MCF 10A (cell line): ENCODE measurements around the gene MAN1A1. TPM values are rescaled to one million over a fixed set of nuclear protein-coding genes. Genes with fewer than 3 reads are reported as not detected.

Experiments used
- BruUV-seq: library from RNA; stranded (reverse); fragments of 400-500 nt; replicated peaks from 2 replicates; lab custom pipeline; 2021; lab: Mats Ljungman, UMichigan
- CTCF ChIA-PET: fragments of 300-600 bp; sonication (Branson Sonifier 250); formaldehyde crosslinking; extraction: SDS; loops from one replicate; lab custom pipeline; 2021; ENCODE audit warnings: antibody characterized with exemption, inconsistent platforms; lab: Yijun Ruan, JAX
- POLR2A ChIA-PET: fragments of 300-600, 350-650 bp; sonication (Branson Sonifier 250); formaldehyde crosslinking; extraction: SDS; loops from one replicate; lab custom pipeline; 2020; ENCODE audit warnings: antibody characterized with exemption, inconsistent platforms; lab: Yijun Ruan, JAX
- DNase-seq: peaks from one replicate; pipeline ENCODE4 v3.0.0-alpha.2; 2018; ENCODE audit not compliant: unreplicated experiment
- H3K27ac Mint-ChIP-seq: one replicate; pipeline ENCODE4 v1.8.0; 2022; ENCODE audit warnings: mild to moderate bottlenecking, low read depth, mixed read lengths; ENCODE audit not compliant: unreplicated experiment
- H3K27me3 Mint-ChIP-seq: one replicate; pipeline ENCODE4 v1.8.0; 2022; ENCODE audit warnings: mixed read lengths; ENCODE audit not compliant: insufficient read depth, unreplicated experiment
- H3K36me3 Mint-ChIP-seq: one replicate; pipeline ENCODE4 v1.8.0; 2022; ENCODE audit warnings: mild to moderate bottlenecking, moderate library complexity, mixed read lengths; ENCODE audit not compliant: insufficient read depth, unreplicated experiment
- H3K4me1 Mint-ChIP-seq: one replicate; pipeline ENCODE4 v1.8.0; 2022; ENCODE audit warnings: mixed read lengths; ENCODE audit not compliant: insufficient read depth, unreplicated experiment
- H3K4me3 Mint-ChIP-seq: one replicate; pipeline ENCODE4 v1.8.0; 2022; ENCODE audit warnings: mild to moderate bottlenecking, moderate library complexity, mixed read lengths; ENCODE audit not compliant: unreplicated experiment
- H3K9me3 Mint-ChIP-seq: one replicate; pipeline ENCODE4 v1.8.0; 2022; ENCODE audit warnings: mixed read lengths; ENCODE audit not compliant: unreplicated experiment
- CTCF ChIP-seq: fragments of 200-600 bp; IDR thresholded peaks from one replicate; pipeline ENCODE4 v1.8.0; 2022; ENCODE audit warnings: antibody characterized with exemption, mild to moderate bottlenecking; ENCODE audit not compliant: unreplicated experiment
- intact Hi-C: fragments of 100-400 bp; cut with micrococcal nuclease; formaldehyde crosslinking; loops from 2 replicates; pipeline ENCODE4 v1.14.1; 2022
- total RNA-seq: library from RNA; stranded (reverse); gene quantifications from 2 replicates; pipeline ENCODE4 v1.2.3, GENCODE V29; 2022

MAN1A1 gene
- total RNA-seq, 1 experiment from 2014 or later = 1.3 TPM

- ChIA-PET CTCF (no interaction called here), POLR2A (no interaction called here)
- H3K4me1 Mint-ChIP-seq = peaks cover 10% of the 10 kb centered on the region
- H3K36me3 Mint-ChIP-seq = no peaks in the 10 kb centered on the region
- H3K4me3 Mint-ChIP-seq = no peak overlapping the region
- no peaks in the 10 kb centered on the region for H3K27me3 Mint-ChIP-seq
- no peak for DNase-seq
- H3K27ac Mint-ChIP-seq = no peak overlapping the region
- BruUV-seq = no TSS peak
- intact Hi-C loops = no loop called here
- no peaks in the 10 kb centered on the region for H3K9me3 Mint-ChIP-seq
- no peak for TF ChIP-seq CTCF
These were observed 24.8 kb downstream of the MAN1A1 start for GRCh38 chr6:119324718-119325117.

GRCh38 chr6:119323931-119324330, 25.6 kb downstream of the MAN1A1 start:
- POLR2A ChIA-PET = no interaction called here
- H3K4me1 Mint-ChIP-seq = peaks cover 10% of the 10 kb centered on the region

GRCh38 chr6:119323478-119323877, 26.1 kb downstream of the MAN1A1 start:
- no peaks in the 10 kb centered on the region for H3K9me3 Mint-ChIP-seq
- no peak overlapping the region for H3K27ac Mint-ChIP-seq
- no peak overlapping the region for H3K4me3 Mint-ChIP-seq
- peaks cover 10% of the 10 kb centered on the region for H3K4me1 Mint-ChIP-seq
- CTCF ChIA-PET = interaction anchor here (0.6 to 3.3 kb wide), 3 partner anchors 10 to 175 kb away, joined by 3 to 18 read pairs (median 3); no protein-coding TSS in a partner anchor
- TF ChIP-seq CTCF = no peak
- no peaks in the 10 kb centered on the region for H3K27me3 Mint-ChIP-seq
- no peak for DNase-seq
- intact Hi-C loops = no loop called here
- no peaks in the 10 kb centered on the region for H3K36me3 Mint-ChIP-seq
- no TSS peak for BruUV-seq
- POLR2A ChIA-PET = no interaction called here

More at GRCh38 chr6:119323931-119324330, 25.6 kb downstream of the MAN1A1 start:
- intact Hi-C loops = no loop called here
- no peak for TF ChIP-seq CTCF
- peak; percentile 8 for DNase-seq
- no peaks in the 10 kb centered on the region for H3K36me3 Mint-ChIP-seq
- CTCF ChIA-PET = interaction anchor here (0.6 to 3.3 kb wide), 3 partner anchors 10 to 176 kb away, joined by 3 to 18 read pairs (median 3); no protein-coding TSS in a partner anchor
- H3K27me3 Mint-ChIP-seq = no peaks in the 10 kb centered on the region
- no TSS peak for BruUV-seq
- no peak overlapping the region for H3K27ac Mint-ChIP-seq
- H3K9me3 Mint-ChIP-seq = no peaks in the 10 kb centered on the region
- no peak overlapping the region for H3K4me3 Mint-ChIP-seq

GRCh38 chr6:119322715-119323350, 26.7 kb downstream of the MAN1A1 start:
- Mint-ChIP-seq H3K4me1 (peaks cover 10% of the 10 kb centered on the region), H3K27ac (no peak overlapping the region), H3K4me3 (no peak overlapping the region), H3K9me3 (no peaks in the 10 kb centered on the region), H3K27me3 (no peaks in the 10 kb centered on the region), H3K36me3 (no peaks in the 10 kb centered on the region)
- no peak for DNase-seq
- ChIA-PET POLR2A (no interaction called here), CTCF (interaction anchor here (0.5 to 3.3 kb wide), 7 partner anchors 9 to 1503 kb away, joined by 3 to 18 read pairs (median 3); no protein-coding TSS in a partner anchor)
- BruUV-seq = no TSS peak
- intact Hi-C loops = no loop called here
- no peak for TF ChIP-seq CTCF
